Measurements from ENCODE around the gene AMOTL1.

- no peak for TF ChIP-seq CTCF (IDR thresholded peaks at IDR 0.05)
- no peak for TF ChIP-seq POLR2A (IDR thresholded peaks at IDR 0.05)
Observed at GRCh38 chr11:94758666-94759065, 9.5 kb upstream of the AMOTL1 start.

All from stomach (tissue), 4 donors.